HL-60 (cell line): Measurements from ENCODE around the gene SYNGR3.

Experiments
- DNase-seq, 2 experiments: peaks; one replicate each; pipeline ENCODE4 v3.0.0-alpha.2; 2010 to 2020; ENCODE audit warnings: low read depth in 1 of 2, low spot score in 1 of 2
- H3K27ac ChIP-seq: fragments of 250-450 bp; sonication (Bioruptor Pico); replicated peaks from 2 replicates; pipeline ENCODE4 v1.5.1; 2020; ENCODE audit warnings: mild to moderate bottlenecking, moderate library complexity
- H3K27me3 ChIP-seq: fragments of 250-450 bp; sonication (Bioruptor Pico); 2 replicates; pipeline ENCODE4 v1.5.1; 2021; ENCODE audit warnings: mild to moderate bottlenecking, moderate library complexity; ENCODE audit not compliant: insufficient read depth, poor library complexity, severe bottlenecking
- H3K4me3 ChIP-seq: replicated peaks from 2 replicates; pipeline ENCODE4 v1.5.1; 2011; ENCODE audit warnings: mild to moderate bottlenecking, control low read depth, low read length; ENCODE audit not compliant: insufficient read depth
- GABPA ChIP-seq: IDR thresholded peaks from 2 replicates; pipeline ENCODE4 v1.6.1; 2012; ENCODE audit warnings: low read depth
- POLR2AphosphoS5 ChIP-seq: IDR thresholded peaks from 2 replicates; pipeline ENCODE4 v1.6.1; 2012; ENCODE audit warnings: low read depth
- SPI1 ChIP-seq: IDR thresholded peaks from 2 replicates; pipeline ENCODE4 v1.6.1; 2012; ENCODE audit warnings: low read depth, mild to moderate bottlenecking, borderline replicate concordance
- TF ChIP-seq, protein P1 (sequence below): IDR thresholded peaks from one replicate; pipeline ENCODE4 v1.5.1; 2011; ENCODE audit warnings: low read length, control low read depth, inconsistent platforms; ENCODE audit not compliant: insufficient read depth
- TF ChIP-seq, protein P2 (sequence below): IDR thresholded peaks from 2 replicates; pipeline ENCODE4 v1.6.1; 2012; ENCODE audit warnings: low read depth; ENCODE audit not compliant: insufficient replicate concordance

The SYNGR3 gene

DNA sequence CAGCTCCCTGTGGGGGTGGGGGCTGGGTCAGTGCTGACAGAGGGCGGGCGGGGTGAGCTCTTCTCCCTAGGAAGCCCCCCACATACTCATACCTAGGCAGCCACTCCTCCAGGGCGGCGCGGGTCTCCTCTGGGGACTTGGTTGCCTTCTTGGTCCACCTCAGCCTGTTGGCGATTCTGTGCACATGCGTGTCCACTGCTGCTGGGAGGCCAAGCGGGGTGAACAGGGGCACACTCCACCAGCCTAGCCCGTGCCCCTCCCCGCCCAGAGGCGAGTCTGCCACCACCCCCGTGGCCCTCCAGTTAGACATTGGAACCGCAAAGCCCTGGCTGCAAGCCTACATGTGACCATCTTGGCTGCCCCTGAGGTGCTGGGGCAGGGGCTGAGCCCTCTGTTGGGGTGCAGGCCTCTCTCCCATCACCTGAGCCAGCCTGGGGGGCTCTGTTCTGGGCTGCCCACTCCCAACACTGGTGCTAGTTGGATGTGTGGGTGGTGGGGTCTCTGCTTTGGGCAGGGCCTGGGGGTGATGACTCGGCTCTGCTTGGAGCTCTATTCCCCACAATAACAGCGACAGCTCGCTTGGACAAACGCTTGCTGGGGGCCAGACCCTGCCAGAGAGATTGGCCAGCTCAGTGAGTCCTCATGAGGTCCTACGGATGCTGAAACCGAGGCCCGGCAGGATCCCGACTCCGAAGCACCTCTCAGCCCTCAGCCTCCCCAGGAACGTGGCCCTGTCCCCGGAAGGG is 50.4 kb downstream of the SYNGR3 start:
- H3K27me3 ChIP-seq: no peaks in the 10 kb centered on the region
- no peak overlapping the region for H3K4me3 ChIP-seq
- H3K27ac ChIP-seq: no peak overlapping the region
- no peak for DNase-seq
- TF ChIP-seq POLR2AphosphoS5 (no peak), SPI1 (no peak), GABPA (no peak)
- TF ChIP-seq, protein P1, sequence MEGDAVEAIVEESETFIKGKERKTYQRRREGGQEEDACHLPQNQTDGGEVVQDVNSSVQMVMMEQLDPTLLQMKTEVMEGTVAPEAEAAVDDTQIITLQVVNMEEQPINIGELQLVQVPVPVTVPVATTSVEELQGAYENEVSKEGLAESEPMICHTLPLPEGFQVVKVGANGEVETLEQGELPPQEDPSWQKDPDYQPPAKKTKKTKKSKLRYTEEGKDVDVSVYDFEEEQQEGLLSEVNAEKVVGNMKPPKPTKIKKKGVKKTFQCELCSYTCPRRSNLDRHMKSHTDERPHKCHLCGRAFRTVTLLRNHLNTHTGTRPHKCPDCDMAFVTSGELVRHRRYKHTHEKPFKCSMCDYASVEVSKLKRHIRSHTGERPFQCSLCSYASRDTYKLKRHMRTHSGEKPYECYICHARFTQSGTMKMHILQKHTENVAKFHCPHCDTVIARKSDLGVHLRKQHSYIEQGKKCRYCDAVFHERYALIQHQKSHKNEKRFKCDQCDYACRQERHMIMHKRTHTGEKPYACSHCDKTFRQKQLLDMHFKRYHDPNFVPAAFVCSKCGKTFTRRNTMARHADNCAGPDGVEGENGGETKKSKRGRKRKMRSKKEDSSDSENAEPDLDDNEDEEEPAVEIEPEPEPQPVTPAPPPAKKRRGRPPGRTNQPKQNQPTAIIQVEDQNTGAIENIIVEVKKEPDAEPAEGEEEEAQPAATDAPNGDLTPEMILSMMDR: no peak
- TF ChIP-seq, protein P2, sequence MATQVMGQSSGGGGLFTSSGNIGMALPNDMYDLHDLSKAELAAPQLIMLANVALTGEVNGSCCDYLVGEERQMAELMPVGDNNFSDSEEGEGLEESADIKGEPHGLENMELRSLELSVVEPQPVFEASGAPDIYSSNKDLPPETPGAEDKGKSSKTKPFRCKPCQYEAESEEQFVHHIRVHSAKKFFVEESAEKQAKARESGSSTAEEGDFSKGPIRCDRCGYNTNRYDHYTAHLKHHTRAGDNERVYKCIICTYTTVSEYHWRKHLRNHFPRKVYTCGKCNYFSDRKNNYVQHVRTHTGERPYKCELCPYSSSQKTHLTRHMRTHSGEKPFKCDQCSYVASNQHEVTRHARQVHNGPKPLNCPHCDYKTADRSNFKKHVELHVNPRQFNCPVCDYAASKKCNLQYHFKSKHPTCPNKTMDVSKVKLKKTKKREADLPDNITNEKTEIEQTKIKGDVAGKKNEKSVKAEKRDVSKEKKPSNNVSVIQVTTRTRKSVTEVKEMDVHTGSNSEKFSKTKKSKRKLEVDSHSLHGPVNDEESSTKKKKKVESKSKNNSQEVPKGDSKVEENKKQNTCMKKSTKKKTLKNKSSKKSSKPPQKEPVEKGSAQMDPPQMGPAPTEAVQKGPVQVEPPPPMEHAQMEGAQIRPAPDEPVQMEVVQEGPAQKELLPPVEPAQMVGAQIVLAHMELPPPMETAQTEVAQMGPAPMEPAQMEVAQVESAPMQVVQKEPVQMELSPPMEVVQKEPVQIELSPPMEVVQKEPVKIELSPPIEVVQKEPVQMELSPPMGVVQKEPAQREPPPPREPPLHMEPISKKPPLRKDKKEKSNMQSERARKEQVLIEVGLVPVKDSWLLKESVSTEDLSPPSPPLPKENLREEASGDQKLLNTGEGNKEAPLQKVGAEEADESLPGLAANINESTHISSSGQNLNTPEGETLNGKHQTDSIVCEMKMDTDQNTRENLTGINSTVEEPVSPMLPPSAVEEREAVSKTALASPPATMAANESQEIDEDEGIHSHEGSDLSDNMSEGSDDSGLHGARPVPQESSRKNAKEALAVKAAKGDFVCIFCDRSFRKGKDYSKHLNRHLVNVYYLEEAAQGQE: no peak

DNA sequence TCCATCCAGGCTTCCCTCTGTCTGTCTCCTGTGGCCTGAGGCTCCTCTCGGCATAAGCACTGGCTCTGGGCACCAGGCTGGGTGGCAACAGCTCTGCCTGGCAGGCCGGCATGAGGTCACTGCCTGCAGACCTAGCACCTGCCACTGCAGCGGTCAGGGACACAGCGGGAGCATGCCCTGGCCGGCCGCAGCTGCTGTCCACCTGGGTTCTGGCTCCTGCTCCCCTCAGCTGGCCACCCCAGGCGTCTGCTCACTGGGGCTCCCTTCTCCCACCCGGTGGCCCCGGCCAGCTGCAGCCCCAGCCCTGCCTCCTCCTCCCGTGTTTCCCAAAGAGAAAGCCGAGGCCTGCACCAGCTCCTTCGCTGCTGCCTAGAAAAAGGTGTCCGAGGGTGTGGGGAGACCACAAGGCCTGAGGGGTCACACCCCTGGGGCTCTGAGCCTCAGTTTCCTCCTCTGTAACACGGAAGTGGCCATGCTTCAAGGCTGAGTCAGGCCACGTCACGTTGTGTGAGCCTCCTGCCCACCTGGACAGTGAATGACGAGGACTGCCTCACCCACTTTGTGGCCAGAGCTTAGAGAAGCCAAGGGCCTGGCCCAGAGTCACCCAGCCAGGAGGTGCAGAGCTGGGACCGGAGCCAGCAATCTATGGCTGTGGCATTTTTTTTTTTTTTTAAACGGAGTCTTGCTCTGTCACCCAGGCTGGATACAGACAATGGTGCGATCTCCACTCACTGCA is 51.2 kb downstream of the SYNGR3 start:
- DNase-seq: no peak
- H3K27me3 ChIP-seq: no peaks in the 10 kb centered on the region
- H3K4me3 ChIP-seq: no peak overlapping the region
- H3K27ac ChIP-seq: no peak overlapping the region
- TF ChIP-seq SPI1: no peak
- TF ChIP-seq, protein P1: no peak

GRCh38 chr16:2042171-2042985 is 52.6 kb downstream of the SYNGR3 start:
- DNase-seq: no peak
- Histone ChIP-seq H3K4me3 (no peak overlapping the region), H3K27me3 (no peaks in the 10 kb centered on the region), H3K27ac (no peak overlapping the region)
- no peak for TF ChIP-seq POLR2AphosphoS5
- TF ChIP-seq, protein P1: no peak
- TF ChIP-seq GABPA: no peak
- TF ChIP-seq SPI1: no peak
- TF ChIP-seq, protein P2: no peak
